Mesothelial cell of epicardium (in vitro differentiated cells): ENCODE data around the gene ASB9. TPM values are rescaled to one million over a fixed set of nuclear protein-coding genes. Genes with fewer than 3 reads are reported as not detected.

Experiments used
- DNase-seq, 2 experiments: peaks; one replicate each; pipeline ENCODE4 v3.0.0; 2021; ENCODE audit warnings: low spot score in 2 of 2; ENCODE audit not compliant: unreplicated experiment in 2 of 2
- H3K27ac Mint-ChIP-seq: 2 replicates; pipeline ENCODE4 v1.8.0; 2021; ENCODE audit warnings: mixed read lengths
- H3K27me3 Mint-ChIP-seq: 2 replicates; pipeline ENCODE4 v1.8.0; 2021; ENCODE audit warnings: low read depth, mixed read lengths
- H3K36me3 Mint-ChIP-seq: 2 replicates; pipeline ENCODE4 v1.8.0; 2021; ENCODE audit warnings: mixed read lengths
- H3K4me1 Mint-ChIP-seq: 2 replicates; pipeline ENCODE4 v1.8.0; 2021; ENCODE audit warnings: mixed read lengths
- H3K4me3 Mint-ChIP-seq: 2 replicates; pipeline ENCODE4 v1.8.0; 2021; ENCODE audit warnings: mild to moderate bottlenecking, moderate library complexity, mixed read lengths
- H3K9me3 Mint-ChIP-seq: 2 replicates; pipeline ENCODE4 v1.8.0; 2021; ENCODE audit warnings: mixed read lengths
- CTCF ChIP-seq: fragments of 200-600 bp; sonication (generic); IDR thresholded peaks from one replicate; pipeline ENCODE4 v1.5.0; 2021; ENCODE audit warnings: antibody characterized with exemption; ENCODE audit not compliant: unreplicated experiment
- total RNA-seq: library from RNA; stranded (reverse); gene quantifications from 3 replicates; pipeline ENCODE4 v1.2.1, GENCODE V29; 2021

Gene ASB9
- total RNA-seq, 1 donor from 2014 or later = 1.3 TPM

- Mint-ChIP-seq H3K9me3 (peaks cover 17% of the 10 kb centered on the region), H3K4me3 (no peak overlapping the region)
Measured at GRCh38 chrX:15269120-15269519, 763 bp downstream of the ASB9 start.

GRCh38 chrX:15254852-15255251, 15.0 kb downstream of the ASB9 start:
- H3K27me3 Mint-ChIP-seq = no peaks in the 10 kb centered on the region
- H3K36me3 Mint-ChIP-seq = no peaks in the 10 kb centered on the region
- peaks cover 23% of the 10 kb centered on the region for H3K9me3 Mint-ChIP-seq
- H3K27ac Mint-ChIP-seq = no peak overlapping the region
- H3K4me1 Mint-ChIP-seq = no peaks in the 10 kb centered on the region
- H3K4me3 Mint-ChIP-seq = no peak overlapping the region
- no peak for DNase-seq
- no peak for TF ChIP-seq CTCF

More at GRCh38 chrX:15269120-15269519, 763 bp downstream of the ASB9 start:
- Mint-ChIP-seq H3K4me1 (peaks cover 8% of the 10 kb centered on the region), H3K27ac (no peak overlapping the region), H3K27me3 (no peaks in the 10 kb centered on the region), H3K36me3 (no peaks in the 10 kb centered on the region)
- DNase-seq = no peak
- TF ChIP-seq CTCF = no peak

- Mint-ChIP-seq H3K4me1 (peaks cover 10% of the 10 kb centered on the region), H3K36me3 (no peaks in the 10 kb centered on the region), H3K27ac (no peak overlapping the region), H3K4me3 (no peak overlapping the region), H3K27me3 (no peaks in the 10 kb centered on the region), H3K9me3 (peaks cover 18% of the 10 kb centered on the region)
- no peak for TF ChIP-seq CTCF
- DNase-seq = no peak
Measured at GRCh38 chrX:15245896-15246295, 24.0 kb downstream of the ASB9 start.

GRCh38 chrX:15244421-15244820, 25.5 kb downstream of the ASB9 start:
- DNase-seq = no peak
- TF ChIP-seq CTCF = no peak
- H3K27me3 Mint-ChIP-seq = no peaks in the 10 kb centered on the region
- H3K4me1 Mint-ChIP-seq = peaks cover 10% of the 10 kb centered on the region
- H3K27ac Mint-ChIP-seq = no peak overlapping the region
- H3K36me3 Mint-ChIP-seq = no peaks in the 10 kb centered on the region
- H3K9me3 Mint-ChIP-seq = peaks cover 14% of the 10 kb centered on the region
- no peak overlapping the region for H3K4me3 Mint-ChIP-seq

- TF ChIP-seq CTCF = no peak
- peaks cover 10% of the 10 kb centered on the region for H3K4me1 Mint-ChIP-seq
- no peaks in the 10 kb centered on the region for H3K27me3 Mint-ChIP-seq
- no peak overlapping the region for H3K4me3 Mint-ChIP-seq
- DNase-seq = no peak
- peaks cover 13% of the 10 kb centered on the region for H3K9me3 Mint-ChIP-seq
- no peak overlapping the region for H3K27ac Mint-ChIP-seq
- H3K36me3 Mint-ChIP-seq = no peaks in the 10 kb centered on the region
Measured at GRCh38 chrX:15242899-15243555, 26.9 kb downstream of the ASB9 start.
